ENCODE results near the gene PANX2.

DNA sequence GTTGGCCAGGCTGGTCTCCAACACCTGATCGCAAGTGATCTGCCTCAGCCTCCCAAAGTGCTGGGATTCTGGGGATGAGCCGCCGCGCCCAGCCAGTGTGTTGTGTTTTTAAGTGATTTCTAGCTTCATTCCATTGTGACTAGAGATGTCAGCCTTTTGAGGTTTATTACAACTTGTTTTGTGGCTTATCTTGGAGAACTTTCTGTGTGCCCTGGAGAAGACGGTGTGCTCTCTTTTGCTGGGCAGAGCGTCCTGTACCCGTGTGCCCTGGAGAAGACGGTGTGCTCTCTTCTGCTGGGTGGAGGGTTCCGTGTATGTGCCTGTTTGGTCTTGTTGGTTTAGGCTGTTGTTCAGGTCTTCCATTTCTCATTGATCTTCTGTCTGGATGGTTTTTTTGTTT lies 42.7 kb downstream of the PANX2 start:
- TF ChIP-seq, protein P1, sequence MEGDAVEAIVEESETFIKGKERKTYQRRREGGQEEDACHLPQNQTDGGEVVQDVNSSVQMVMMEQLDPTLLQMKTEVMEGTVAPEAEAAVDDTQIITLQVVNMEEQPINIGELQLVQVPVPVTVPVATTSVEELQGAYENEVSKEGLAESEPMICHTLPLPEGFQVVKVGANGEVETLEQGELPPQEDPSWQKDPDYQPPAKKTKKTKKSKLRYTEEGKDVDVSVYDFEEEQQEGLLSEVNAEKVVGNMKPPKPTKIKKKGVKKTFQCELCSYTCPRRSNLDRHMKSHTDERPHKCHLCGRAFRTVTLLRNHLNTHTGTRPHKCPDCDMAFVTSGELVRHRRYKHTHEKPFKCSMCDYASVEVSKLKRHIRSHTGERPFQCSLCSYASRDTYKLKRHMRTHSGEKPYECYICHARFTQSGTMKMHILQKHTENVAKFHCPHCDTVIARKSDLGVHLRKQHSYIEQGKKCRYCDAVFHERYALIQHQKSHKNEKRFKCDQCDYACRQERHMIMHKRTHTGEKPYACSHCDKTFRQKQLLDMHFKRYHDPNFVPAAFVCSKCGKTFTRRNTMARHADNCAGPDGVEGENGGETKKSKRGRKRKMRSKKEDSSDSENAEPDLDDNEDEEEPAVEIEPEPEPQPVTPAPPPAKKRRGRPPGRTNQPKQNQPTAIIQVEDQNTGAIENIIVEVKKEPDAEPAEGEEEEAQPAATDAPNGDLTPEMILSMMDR (conservative IDR thresholded peaks at IDR 0.05; ENCODE audit: low read depth, low read length) = no peak
- TF ChIP-seq CEBPB (IDR thresholded peaks at IDR 0.05; ENCODE audit: low read depth, low read length) (no peak), POLR2A (IDR thresholded peaks at IDR 0.05; ENCODE audit: low read depth, low read length) (no peak), FOS (IDR thresholded peaks at IDR 0.05; ENCODE audit: low read depth, low read length) (no peak), CHD1 (IDR thresholded peaks at IDR 0.05; ENCODE audit: low read depth, low read length) (no peak), SMC3 (IDR thresholded peaks at IDR 0.05; ENCODE audit: low read depth, low read length) (no peak)
- TF ChIP-seq, protein P2, sequence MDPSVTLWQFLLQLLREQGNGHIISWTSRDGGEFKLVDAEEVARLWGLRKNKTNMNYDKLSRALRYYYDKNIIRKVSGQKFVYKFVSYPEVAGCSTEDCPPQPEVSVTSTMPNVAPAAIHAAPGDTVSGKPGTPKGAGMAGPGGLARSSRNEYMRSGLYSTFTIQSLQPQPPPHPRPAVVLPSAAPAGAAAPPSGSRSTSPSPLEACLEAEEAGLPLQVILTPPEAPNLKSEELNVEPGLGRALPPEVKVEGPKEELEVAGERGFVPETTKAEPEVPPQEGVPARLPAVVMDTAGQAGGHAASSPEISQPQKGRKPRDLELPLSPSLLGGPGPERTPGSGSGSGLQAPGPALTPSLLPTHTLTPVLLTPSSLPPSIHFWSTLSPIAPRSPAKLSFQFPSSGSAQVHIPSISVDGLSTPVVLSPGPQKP (IDR thresholded peaks at IDR 0.05; ENCODE audit: borderline replicate concordance, low read depth, low read length) = no peak
- TF ChIP-seq, protein P3, sequence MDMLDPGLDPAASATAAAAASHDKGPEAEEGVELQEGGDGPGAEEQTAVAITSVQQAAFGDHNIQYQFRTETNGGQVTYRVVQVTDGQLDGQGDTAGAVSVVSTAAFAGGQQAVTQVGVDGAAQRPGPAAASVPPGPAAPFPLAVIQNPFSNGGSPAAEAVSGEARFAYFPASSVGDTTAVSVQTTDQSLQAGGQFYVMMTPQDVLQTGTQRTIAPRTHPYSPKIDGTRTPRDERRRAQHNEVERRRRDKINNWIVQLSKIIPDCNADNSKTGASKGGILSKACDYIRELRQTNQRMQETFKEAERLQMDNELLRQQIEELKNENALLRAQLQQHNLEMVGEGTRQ (IDR thresholded peaks at IDR 0.05; ENCODE audit: low read depth, low read length) = no peak

All from IMR-90 (cell line).